ENCODE data around the gene GAL3ST2. TPM values are rescaled to one million over a fixed set of nuclear protein-coding genes. Genes with fewer than 3 reads are reported as not detected.

GAL3ST2 gene
- total and polyA plus RNA-seq, 7 donors: 0.14 to 0.16 TPM; not detected in 5

DNA sequence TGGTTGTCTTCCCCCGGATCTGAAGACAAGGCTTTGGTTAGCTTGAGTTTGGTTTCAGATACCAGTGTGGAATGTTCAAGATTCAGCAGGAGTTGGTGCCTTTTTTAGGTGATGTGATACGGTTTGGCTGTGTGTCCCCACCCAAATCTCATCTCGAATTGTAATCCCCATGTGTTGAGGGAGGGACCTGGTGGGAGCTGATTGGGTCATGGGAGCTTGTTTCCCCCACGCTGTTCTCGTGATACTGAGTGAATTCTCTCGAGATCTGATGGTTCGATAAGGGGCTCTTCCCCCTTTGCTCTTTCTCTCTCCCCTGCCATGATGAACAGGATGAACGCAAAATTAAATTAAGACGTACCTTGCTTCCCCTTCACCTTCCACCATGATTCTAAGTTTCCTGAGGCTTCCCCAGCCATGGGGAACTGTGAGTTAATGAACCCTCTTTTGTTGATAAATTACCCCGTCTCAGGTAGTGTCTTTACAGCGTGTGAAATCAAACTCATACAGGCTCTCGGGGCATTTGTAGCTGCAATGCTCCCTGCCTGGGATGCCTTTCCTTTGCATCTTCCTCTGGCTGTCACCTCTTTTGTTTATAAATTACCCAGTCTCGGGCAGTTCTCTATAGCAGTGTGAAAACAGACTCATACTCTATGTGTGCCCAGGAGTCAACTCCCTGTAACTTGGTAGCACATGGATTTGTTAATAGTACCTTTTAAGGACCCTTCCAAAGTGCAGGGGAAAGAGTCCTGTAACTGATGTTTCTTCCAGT lies 60.8 kb downstream of the GAL3ST2 start:
- TF ChIP-seq, protein P1, sequence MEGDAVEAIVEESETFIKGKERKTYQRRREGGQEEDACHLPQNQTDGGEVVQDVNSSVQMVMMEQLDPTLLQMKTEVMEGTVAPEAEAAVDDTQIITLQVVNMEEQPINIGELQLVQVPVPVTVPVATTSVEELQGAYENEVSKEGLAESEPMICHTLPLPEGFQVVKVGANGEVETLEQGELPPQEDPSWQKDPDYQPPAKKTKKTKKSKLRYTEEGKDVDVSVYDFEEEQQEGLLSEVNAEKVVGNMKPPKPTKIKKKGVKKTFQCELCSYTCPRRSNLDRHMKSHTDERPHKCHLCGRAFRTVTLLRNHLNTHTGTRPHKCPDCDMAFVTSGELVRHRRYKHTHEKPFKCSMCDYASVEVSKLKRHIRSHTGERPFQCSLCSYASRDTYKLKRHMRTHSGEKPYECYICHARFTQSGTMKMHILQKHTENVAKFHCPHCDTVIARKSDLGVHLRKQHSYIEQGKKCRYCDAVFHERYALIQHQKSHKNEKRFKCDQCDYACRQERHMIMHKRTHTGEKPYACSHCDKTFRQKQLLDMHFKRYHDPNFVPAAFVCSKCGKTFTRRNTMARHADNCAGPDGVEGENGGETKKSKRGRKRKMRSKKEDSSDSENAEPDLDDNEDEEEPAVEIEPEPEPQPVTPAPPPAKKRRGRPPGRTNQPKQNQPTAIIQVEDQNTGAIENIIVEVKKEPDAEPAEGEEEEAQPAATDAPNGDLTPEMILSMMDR (IDR thresholded peaks at IDR 0.05): no peak
- Histone ChIP-seq H3K27me3 (ENCODE audit: insufficient read depth in 3 of 3, low read length in 2 of 3) (peaks cover 0 to 11% (median 0%) of the 10 kb centered on the region in 3 donors), H3K27ac (no peak overlapping the region), H3K4me3 (no peak overlapping the region), H3K4me1 (no peaks in the 10 kb centered on the region), H3K9me3 (no peaks in the 10 kb centered on the region), H3K36me3 (ENCODE audit: insufficient read depth in 1 of 2, low read depth in 1 of 2) (no peaks in the 10 kb centered on the region)
- ATAC-seq: no peak
- DNase-seq: no peak
- whole genome bisulfite sequencing, 3 donors: 54 to 63% (median 55%) methylated on average over 13 of the region's 13 CpGs
- intact Hi-C loops (cut with DNase I): no loop called here

- H3K27me3 ChIP-seq (ENCODE audit: insufficient read depth in 3 of 3, low read length in 2 of 3): peaks cover 0 to 11% (median 0%) of the 10 kb centered on the region in 3 donors
- H3K9me3 ChIP-seq: no peaks in the 10 kb centered on the region
- TF ChIP-seq, protein P1 (IDR thresholded peaks at IDR 0.05): no peak
- ATAC-seq: peak in 2 of 4 donors; percentile 31 to 44
- no peaks in the 10 kb centered on the region for H3K4me1 ChIP-seq
- H3K36me3 ChIP-seq (ENCODE audit: insufficient read depth in 1 of 2, low read depth in 1 of 2): no peaks in the 10 kb centered on the region
- DNase-seq: no peak
- WGBS, 3 donors: 63 to 70% (median 68%) methylated on average over 28 of the region's 28 CpGs
- no peak overlapping the region for H3K27ac ChIP-seq
- no peak overlapping the region for H3K4me3 ChIP-seq
- intact Hi-C loops (cut with DNase I): loop anchor here in 1 of 2 donors (2.0 kb wide), 1 partner anchor 19 kb away; no protein-coding TSS in a partner anchor
These were observed 64.8 kb downstream of the GAL3ST2 start for GRCh38 chr2:241841181-241842066.

DNA sequence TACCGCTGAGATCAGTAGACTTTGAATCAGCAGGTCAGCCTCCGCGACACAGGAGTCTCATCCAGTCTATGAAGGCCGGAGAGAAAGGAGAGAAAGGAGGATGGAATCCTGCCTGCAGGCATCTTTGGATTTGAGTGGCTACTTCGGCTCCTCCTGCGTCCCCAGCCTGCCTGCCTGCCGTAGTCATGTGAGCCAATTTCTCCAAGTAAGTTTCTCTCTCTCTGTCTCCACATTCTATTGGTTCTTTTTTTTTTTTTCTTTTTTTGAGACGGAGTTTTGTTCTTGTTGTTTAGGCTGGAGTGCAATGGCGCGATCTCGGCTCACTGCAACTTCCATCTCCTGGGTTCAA lies 65.4 kb downstream of the GAL3ST2 start:
- 73 to 84% (median 75%) methylated on average over 11 of the region's 11 CpGs for WGBS, 3 donors
- peaks cover 0 to 10% (median 0%) of the 10 kb centered on the region in 3 donors for H3K27me3 ChIP-seq (ENCODE audit: insufficient read depth in 3 of 3, low read length in 2 of 3)
- H3K4me1 ChIP-seq: no peaks in the 10 kb centered on the region
- ATAC-seq: no peak
- DNase-seq: no peak
- TF ChIP-seq, protein P1 (IDR thresholded peaks at IDR 0.05): no peak
- H3K36me3 ChIP-seq (ENCODE audit: insufficient read depth in 1 of 2, low read depth in 1 of 2): no peaks in the 10 kb centered on the region
- no peak overlapping the region for H3K27ac ChIP-seq
- no peak overlapping the region for H3K4me3 ChIP-seq
- intact Hi-C loops (cut with DNase I): loop anchor here in 1 of 2 donors (2.0 kb wide), 1 partner anchor 19 kb away; no protein-coding TSS in a partner anchor
- H3K9me3 ChIP-seq: no peaks in the 10 kb centered on the region

DNA sequence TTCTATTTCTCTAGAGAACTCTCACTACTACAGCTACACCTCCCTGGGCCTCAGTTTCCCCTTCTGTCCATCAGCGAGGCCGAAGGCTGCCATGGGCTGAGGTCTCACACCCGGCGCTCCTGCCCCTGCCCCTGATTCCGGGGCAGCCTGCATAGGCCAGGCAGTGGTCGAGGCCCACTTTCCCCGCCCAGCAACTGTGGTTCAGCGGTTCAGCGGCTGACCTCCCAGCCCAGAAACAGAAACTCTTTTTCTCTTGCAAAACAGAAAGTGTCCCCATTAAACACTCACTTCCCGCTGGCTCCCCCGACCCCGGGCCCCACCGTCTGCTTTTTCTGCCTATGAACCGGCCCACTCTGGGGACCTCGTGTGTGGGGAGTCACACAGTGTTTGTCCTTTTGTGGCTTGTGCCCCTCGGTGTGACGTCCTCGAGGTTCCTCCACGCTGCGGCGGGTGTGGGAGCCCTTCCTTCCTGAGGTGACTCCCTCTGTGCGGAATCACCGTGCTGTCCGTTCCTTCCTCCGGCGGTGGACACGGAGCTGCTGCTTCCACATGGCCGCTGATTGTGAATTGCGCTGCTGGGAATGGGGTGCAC lies 66.1 kb downstream of the GAL3ST2 start:
- intact Hi-C loops (cut with DNase I): loop anchor here in 1 of 2 donors (2.0 kb wide), 1 partner anchor 20 kb away; no protein-coding TSS in a partner anchor
- Histone ChIP-seq H3K27me3 (ENCODE audit: insufficient read depth in 3 of 3, low read length in 2 of 3) (peaks cover 0 to 3% (median 0%) of the 10 kb centered on the region in 3 donors), H3K27ac (peak overlapping the region; percentile 9), H3K9me3 (no peaks in the 10 kb centered on the region), H3K36me3 (ENCODE audit: insufficient read depth in 1 of 2, low read depth in 1 of 2) (no peaks in the 10 kb centered on the region), H3K4me1 (no peaks in the 10 kb centered on the region), H3K4me3 (peak overlapping the region; percentile 5)
- 65 to 74% (median 72%) methylated on average over 29 of the region's 29 CpGs for whole genome bisulfite sequencing, 3 donors
- peak; percentile 49 to 65 for DNase-seq
- peak in 2 of 4 donors; percentile 20 to 32 for ATAC-seq
- TF ChIP-seq, protein P1 (IDR thresholded peaks at IDR 0.05): no peak

Measured in psoas muscle (tissue), 8 donors.